Epithelial cell of esophagus (primary cell): ENCODE measurements around the gene CSTF2.
A peak's percentile ranks its signal among the peaks of the same experiment; 100 is the strongest.
"Not testable (repeated sequence)": the region's sequence is repeated elsewhere in the genome, so short reads cannot be mapped to it uniquely, and the experiment has no call there.

Experiments used
- DNase-seq: peaks from one replicate; pipeline ENCODE4 v3.0.0; 2010; ENCODE audit warnings: low read depth
- H3K4me3 ChIP-seq: 2 replicates; pipeline ENCODE4 v1.5.1; 2011; ENCODE audit warnings: mild to moderate bottlenecking, low read length, control low read depth
- CTCF ChIP-seq: IDR thresholded peaks from 2 replicates; pipeline ENCODE4 v1.5.1; 2011; ENCODE audit warnings: low read depth, mild to moderate bottlenecking, low read length, control low read depth, inconsistent platforms; ENCODE audit not compliant: insufficient read depth; ENCODE audit errors: missing control alignments

Gene CSTF2

GRCh38 chrX:100819837-100820666 is at the start of gene CSTF2:
Gene CSTF2, plus strand, starts transcription at chrX:100820391. Its CDS starts 26 bp downstream, at chrX:100820417.
- peak; percentile 88 for DNase-seq
- TF ChIP-seq CTCF, result no peak
- peak within 1 kb of the TSS; percentile 71 for H3K4me3 ChIP-seq

- DNase-seq, H3K4me3 ChIP-seq: not testable (repeated sequence)
These were observed 23.8 kb upstream of the CSTF2 start for GRCh38 chrX:100796371-100796770.

- TF ChIP-seq CTCF, result no peak
- no peak overlapping the region for H3K4me3 ChIP-seq
- no peak for DNase-seq
These were observed 22.8 kb upstream of the CSTF2 start for GRCh38 chrX:100797359-100797758.

GRCh38 chrX:100798484-100799214 is 21.5 kb upstream of the CSTF2 start:
- no peak for TF ChIP-seq CTCF
- DNase-seq, result no peak
- no peak overlapping the region for H3K4me3 ChIP-seq

GRCh38 chrX:100802843-100803242 is 17.3 kb upstream of the CSTF2 start:
- no peak overlapping the region for H3K4me3 ChIP-seq
- DNase-seq, result no peak
- no peak for TF ChIP-seq CTCF

- H3K4me3 ChIP-seq, result no peak overlapping the region
- no peak for DNase-seq
- TF ChIP-seq CTCF, result no peak
These were observed 15.4 kb upstream of the CSTF2 start for GRCh38 chrX:100804780-100805179.

GRCh38 chrX:100808265-100808664 is 11.9 kb upstream of the CSTF2 start:
- not testable (repeated sequence) for DNase-seq, H3K4me3 ChIP-seq
